Cardiac fibroblast (primary cell): Measurements from ENCODE around the gene BAHD1.

ENCODE experiments used
- DNase-seq, 2 donors: peaks; one replicate each; pipeline versions ENCODE4 v3.0.0 to v3.0.0-alpha.2; 2010; ENCODE audit warnings: low read depth in 2 of 2
- H3K4me3 ChIP-seq, 2 donors: replicated peaks in 1 of 2; 1 replicate in 1 of 2; 2 replicates in 1 of 2; pipeline ENCODE4 v1.5.1; 2011; ENCODE audit warnings: low read depth in 2 of 2, low read length in 2 of 2, mild to moderate bottlenecking in 2 of 2, moderate library complexity in 1 of 2
- CTCF ChIP-seq: IDR thresholded peaks from one replicate; pipeline ENCODE4 v1.5.1; 2011; ENCODE audit warnings: low read depth, mild to moderate bottlenecking, low read length, inconsistent platforms

The BAHD1 gene

GRCh38 chr15:40470423-40471104 lies 29.8 kb downstream of the BAHD1 start, which contains the start of gene CHST14:
Gene CHST14, plus strand, starts transcription at chr15:40470984. Its CDS starts 230 bp downstream, at chr15:40471214.
- peak; percentile 48 to 53 for DNase-seq
- H3K4me3 ChIP-seq = peak within 1 kb of the TSS; percentile 64 to 71
- TF ChIP-seq CTCF = no peak

GRCh38 chr15:40471105-40471807 lies 30.5 kb downstream of the BAHD1 start:
- peak; percentile 17 to 27 for DNase-seq
- TF ChIP-seq CTCF = no peak
- H3K4me3 ChIP-seq = peak overlapping the region; percentile 64 to 71

GRCh38 chr15:40471808-40472150 lies 31.0 kb downstream of the BAHD1 start:
- TF ChIP-seq CTCF = no peak
- no peak for DNase-seq
- H3K4me3 ChIP-seq = peak overlapping the region; percentile 64 to 71

- peak overlapping the region; percentile 64 to 71 for H3K4me3 ChIP-seq
- DNase-seq = no peak
- TF ChIP-seq CTCF = no peak
Measured at GRCh38 chr15:40472171-40472727, 31.5 kb downstream of the BAHD1 start.

- no peak for TF ChIP-seq CTCF
- H3K4me3 ChIP-seq = no peak overlapping the region
- DNase-seq = no peak
Measured at GRCh38 chr15:40474581-40474980, 33.8 kb downstream of the BAHD1 start.

GRCh38 chr15:40477642-40478327 lies 37.0 kb downstream of the BAHD1 start:
- no peak overlapping the region for H3K4me3 ChIP-seq
- DNase-seq = no peak
- no peak for TF ChIP-seq CTCF
